Liver (tissue), 9 donors: ENCODE results near the gene ZNF827. TPM values are rescaled to one million over a fixed set of nuclear protein-coding genes. Genes with fewer than 3 reads are reported as not detected.

Source experiments
- DNase-seq: peaks from one replicate; pipeline ENCODE4 v3.0.0-alpha.2; 2017; ENCODE audit warnings: low spot score
- H3K27ac ChIP-seq, 2 donors: one replicate each; pipeline ENCODE4 v1.7.0; 2013; ENCODE audit warnings: inconsistent platforms in 2 of 2, low read length in 2 of 2, control low read depth in 1 of 2, low read depth in 1 of 2, mild to moderate bottlenecking in 1 of 2
- H3K27me3 ChIP-seq, 4 donors: one replicate each; pipeline versions ENCODE4 v1.6.1 to v1.7.0; 2013; ENCODE audit warnings: low read length in 3 of 4, inconsistent platforms in 1 of 4, mild to moderate bottlenecking in 1 of 4, moderate library complexity in 1 of 4; ENCODE audit not compliant: control insufficient read depth in 4 of 4, insufficient read depth in 4 of 4
- H3K36me3 ChIP-seq, 4 donors: one replicate each; pipeline versions ENCODE4 v1.6.1 to v1.7.0; 2013; ENCODE audit warnings: low read length in 3 of 4, mild to moderate bottlenecking in 3 of 4, low read depth in 1 of 4, moderate library complexity in 1 of 4; ENCODE audit not compliant: control insufficient read depth in 4 of 4, insufficient read depth in 3 of 4
- H3K4me1 ChIP-seq, 4 donors: one replicate each; pipeline versions ENCODE4 v1.6.1 to v1.7.0; 2013; ENCODE audit warnings: low read length in 3 of 4, mild to moderate bottlenecking in 3 of 4, moderate library complexity in 1 of 4; ENCODE audit not compliant: control insufficient read depth in 4 of 4, insufficient read depth in 4 of 4
- H3K4me3 ChIP-seq, 3 donors: one replicate each; pipeline versions ENCODE4 v1.6.1 to v1.7.0; 2013; ENCODE audit warnings: low read length in 3 of 3, control low read depth in 1 of 3, low read depth in 1 of 3, mild to moderate bottlenecking in 1 of 3
- H3K9ac ChIP-seq, 2 donors: one replicate each; pipeline ENCODE4 v1.7.0; 2013; ENCODE audit warnings: low read length in 2 of 2, mild to moderate bottlenecking in 2 of 2, moderate library complexity in 2 of 2, control low read depth in 1 of 2, low read depth in 1 of 2
- H3K9me3 ChIP-seq, 4 donors: one replicate each; pipeline versions ENCODE4 v1.6.1 to v1.7.0; 2013; ENCODE audit warnings: low read length in 3 of 4; ENCODE audit not compliant: control insufficient read depth in 4 of 4
- ATF3 ChIP-seq: IDR thresholded peaks from 2 replicates; pipeline ENCODE4 v1.6.1; 2016; ENCODE audit warnings: antibody characterized with exemption
- EGR1 ChIP-seq, 2 donors: IDR thresholded peaks; 2 replicates each; pipeline ENCODE4 v1.6.1; 2016 to 2018; ENCODE audit warnings: antibody characterized with exemption in 2 of 2, low read depth in 2 of 2
- FOXA2 ChIP-seq: IDR thresholded peaks from 2 replicates; pipeline ENCODE4 v1.6.1; 2016; ENCODE audit warnings: antibody characterized with exemption
- GABPA ChIP-seq, 2 donors: IDR thresholded peaks in 1 of 2; conservative IDR thresholded peaks in 1 of 2; 2 replicates each; pipeline ENCODE4 v1.6.1; 2016; ENCODE audit warnings: antibody characterized with exemption in 2 of 2, mild to moderate bottlenecking in 1 of 2, moderate library complexity in 1 of 2
- HNF4A ChIP-seq, 2 donors: conservative IDR thresholded peaks; 2 replicates each; pipeline ENCODE4 v1.6.1; 2016; ENCODE audit warnings: antibody characterized with exemption in 2 of 2, mild to moderate bottlenecking in 2 of 2
- HNF4G ChIP-seq: IDR thresholded peaks from 2 replicates; pipeline ENCODE4 v1.6.1; 2016; ENCODE audit warnings: antibody characterized with exemption
- NR2F2 ChIP-seq: IDR thresholded peaks from 2 replicates; pipeline ENCODE4 v1.6.1; 2016; ENCODE audit warnings: antibody characterized with exemption
- RAD21 ChIP-seq, 2 donors: IDR thresholded peaks; 2 replicates each; pipeline ENCODE4 v1.6.1; 2016; ENCODE audit warnings: antibody characterized with exemption in 2 of 2, mild to moderate bottlenecking in 2 of 2
- REST ChIP-seq: IDR thresholded peaks from 2 replicates; pipeline ENCODE4 v1.6.1; 2016; ENCODE audit warnings: antibody characterized with exemption, mild to moderate bottlenecking
- RXRA ChIP-seq, 2 donors: IDR thresholded peaks; 2 replicates each; pipeline ENCODE4 v1.6.1; 2017 to 2018; ENCODE audit warnings: antibody characterized with exemption in 2 of 2, mild to moderate bottlenecking in 1 of 2
- SP1 ChIP-seq: IDR thresholded peaks from 2 replicates; pipeline ENCODE4 v1.6.1; 2018; ENCODE audit warnings: antibody characterized with exemption, mild to moderate bottlenecking
- TAF1 ChIP-seq: conservative IDR thresholded peaks from 2 replicates; pipeline ENCODE4 v1.6.1; 2016; ENCODE audit warnings: antibody characterized with exemption, mild to moderate bottlenecking
- YY1 ChIP-seq: IDR thresholded peaks from 2 replicates; pipeline ENCODE4 v1.6.1; 2016; ENCODE audit warnings: antibody characterized with exemption, mild to moderate bottlenecking
- ZBTB33 ChIP-seq: IDR thresholded peaks from 2 replicates; pipeline ENCODE4 v1.6.1; 2016; ENCODE audit warnings: antibody characterized with exemption
- WGBS: extraction: QIAGEN DNeasy Blood & Tissue Kit; methylation state at CpG from one replicate; pipeline ENCODE4 v1.1.7; 2013; 5-methylcytosine and 5-hydroxymethylcytosine counted together
- polyA plus RNA-seq, 2 donors: library from polyadenylated mRNA; stranded (reverse) in 1 of 2; unstranded in 1 of 2; fragments of 200-250 nt in 1 of 2; fragments of >200 nt in 1 of 2; fragmentation: Nextera tagmentation in 1 of 2; extraction: Ambion mirVana in 1 of 2; gene quantifications; one replicate each; pipeline versions ENCODE4 v1.2.1 to v1.2.3, GENCODE V29; 2013 to 2015
- total RNA-seq, 2 donors: library from RNA; depleted of rRNA; stranded (reverse); fragments of >200 nt; gene quantifications; one replicate each; pipeline ENCODE4 v1.2.3, GENCODE V29; 2014
- donor health status: healthy.
- donor health status: healthy.
- donor health status: healthy.
- donor health status: healthy.
- donor health status: healthy.

Gene ZNF827
- total and polyA plus RNA-seq, 4 donors = 0.46 to 2.9 (median 1.2) TPM

GRCh38 chr4:145824463-145824862, 114.2 kb downstream of the ZNF827 start:
- TF ChIP-seq TAF1 = no peak
- TF ChIP-seq ATF3 = no peak
- TF ChIP-seq EGR1 (IDR thresholded peaks at IDR 0.05; ENCODE audit: low read depth in 2 of 2) = no peak
- TF ChIP-seq FOXA2 = no peak
- TF ChIP-seq REST = no peak
- TF ChIP-seq HNF4A (conservative IDR thresholded peaks at IDR 0.05) = no peak
- no peak for TF ChIP-seq YY1
- TF ChIP-seq RXRA (IDR thresholded peaks at IDR 0.05) = no peak
- no peak for TF ChIP-seq HNF4G
- TF ChIP-seq RAD21 (IDR thresholded peaks at IDR 0.05) = no peak
- DNase-seq = no peak
- Histone ChIP-seq H3K36me3 (no peaks in the 10 kb centered on the region), H3K9me3 (no peaks in the 10 kb centered on the region), H3K9ac (no peak overlapping the region), H3K4me1 (no peaks in the 10 kb centered on the region), H3K27me3 (no peaks in the 10 kb centered on the region), H3K27ac (no peak overlapping the region), H3K4me3 (no peak overlapping the region)
- WGBS = 95% methylated on average over 3 of the region's 3 CpGs

- Histone ChIP-seq H3K4me3 (no peak overlapping the region), H3K9me3 (no peaks in the 10 kb centered on the region), H3K9ac (no peak overlapping the region), H3K36me3 (no peaks in the 10 kb centered on the region), H3K4me1 (no peaks in the 10 kb centered on the region), H3K27ac (no peak overlapping the region), H3K27me3 (no peaks in the 10 kb centered on the region)
- no peak for DNase-seq
- WGBS = 94% methylated on average over 4 of the region's 4 CpGs
- TF ChIP-seq GABPA (IDR thresholded peaks at IDR 0.05 in 1 of 2, conservative IDR thresholded peaks at IDR 0.05 in 1 of 2) = no peak
- no peak for TF ChIP-seq ATF3
- TF ChIP-seq RAD21 (IDR thresholded peaks at IDR 0.05) = no peak
Observed at GRCh38 chr4:145823743-145824142, 114.9 kb downstream of the ZNF827 start.

- Histone ChIP-seq H3K9me3 (no peaks in the 10 kb centered on the region), H3K27me3 (no peaks in the 10 kb centered on the region), H3K9ac (no peak overlapping the region), H3K4me3 (no peak overlapping the region), H3K36me3 (no peaks in the 10 kb centered on the region), H3K27ac (no peak overlapping the region), H3K4me1 (no peaks in the 10 kb centered on the region)
- 86% methylated on average over 4 of the region's 4 CpGs for WGBS
- no peak for TF ChIP-seq ZBTB33
- no peak for TF ChIP-seq YY1
- TF ChIP-seq NR2F2 = no peak
- no peak for TF ChIP-seq SP1
- TF ChIP-seq EGR1 (IDR thresholded peaks at IDR 0.05; ENCODE audit: low read depth in 2 of 2) = no peak
- no peak for TF ChIP-seq HNF4G
- no peak for TF ChIP-seq REST
- DNase-seq = no peak
Observed at GRCh38 chr4:145822581-145822980, 116.0 kb downstream of the ZNF827 start.
